VCaP (cell line): ENCODE results near the gene ADGRA3.

Experiments
- H3K27ac ChIP-seq: fragments of 450-650 bp; 2 replicates; pipeline ENCODE4 v1.5.1; 2017
- TF ChIP-seq, protein P1 (sequence below): fragments of 450-650 bp; conservative IDR thresholded peaks from 2 replicates; pipeline ENCODE4 v1.5.1; 2017; ENCODE audit warnings: mild to moderate bottlenecking, moderate library complexity

The ADGRA3 gene

GRCh38 chr4:22500831-22501714 lies 14.8 kb downstream of the ADGRA3 start:
- peak overlapping the region; percentile 68; the same call in 1 of the 2 replicates for H3K27ac ChIP-seq
- TF ChIP-seq, protein P1, sequence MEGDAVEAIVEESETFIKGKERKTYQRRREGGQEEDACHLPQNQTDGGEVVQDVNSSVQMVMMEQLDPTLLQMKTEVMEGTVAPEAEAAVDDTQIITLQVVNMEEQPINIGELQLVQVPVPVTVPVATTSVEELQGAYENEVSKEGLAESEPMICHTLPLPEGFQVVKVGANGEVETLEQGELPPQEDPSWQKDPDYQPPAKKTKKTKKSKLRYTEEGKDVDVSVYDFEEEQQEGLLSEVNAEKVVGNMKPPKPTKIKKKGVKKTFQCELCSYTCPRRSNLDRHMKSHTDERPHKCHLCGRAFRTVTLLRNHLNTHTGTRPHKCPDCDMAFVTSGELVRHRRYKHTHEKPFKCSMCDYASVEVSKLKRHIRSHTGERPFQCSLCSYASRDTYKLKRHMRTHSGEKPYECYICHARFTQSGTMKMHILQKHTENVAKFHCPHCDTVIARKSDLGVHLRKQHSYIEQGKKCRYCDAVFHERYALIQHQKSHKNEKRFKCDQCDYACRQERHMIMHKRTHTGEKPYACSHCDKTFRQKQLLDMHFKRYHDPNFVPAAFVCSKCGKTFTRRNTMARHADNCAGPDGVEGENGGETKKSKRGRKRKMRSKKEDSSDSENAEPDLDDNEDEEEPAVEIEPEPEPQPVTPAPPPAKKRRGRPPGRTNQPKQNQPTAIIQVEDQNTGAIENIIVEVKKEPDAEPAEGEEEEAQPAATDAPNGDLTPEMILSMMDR: no peak

DNA sequence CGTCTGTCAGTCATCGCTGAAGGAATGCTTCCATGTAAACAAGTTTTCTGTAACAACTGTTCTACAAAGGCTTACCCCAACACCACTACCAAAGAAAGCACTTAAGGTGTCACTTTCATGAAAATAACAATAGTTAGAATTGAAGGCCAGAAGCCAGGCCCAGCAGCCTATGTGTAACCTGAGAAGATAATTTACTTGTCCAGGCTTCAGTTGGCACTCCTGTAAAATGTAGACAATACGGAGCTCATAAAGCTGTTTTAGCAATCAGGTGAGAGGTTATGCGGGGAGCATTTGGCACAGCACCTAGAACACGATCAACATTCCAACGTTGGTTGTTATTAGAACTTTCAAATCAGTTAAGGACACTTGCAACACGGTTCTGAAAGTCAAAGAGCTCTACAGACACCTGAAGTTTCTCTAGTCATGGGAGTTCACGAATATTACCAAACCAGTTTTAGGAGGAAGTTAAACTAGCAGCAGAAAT lies 15.7 kb downstream of the ADGRA3 start:
- H3K27ac ChIP-seq: peak overlapping the region; percentile 68; the same call in 1 of the 2 replicates
- TF ChIP-seq, protein P1: no peak

GRCh38 chr4:22498866-22499265 lies 17.0 kb downstream of the ADGRA3 start:
- TF ChIP-seq, protein P1: no peak
- H3K27ac ChIP-seq: peak overlapping the region; percentile 68; the same call in 1 of the 2 replicates

DNA sequence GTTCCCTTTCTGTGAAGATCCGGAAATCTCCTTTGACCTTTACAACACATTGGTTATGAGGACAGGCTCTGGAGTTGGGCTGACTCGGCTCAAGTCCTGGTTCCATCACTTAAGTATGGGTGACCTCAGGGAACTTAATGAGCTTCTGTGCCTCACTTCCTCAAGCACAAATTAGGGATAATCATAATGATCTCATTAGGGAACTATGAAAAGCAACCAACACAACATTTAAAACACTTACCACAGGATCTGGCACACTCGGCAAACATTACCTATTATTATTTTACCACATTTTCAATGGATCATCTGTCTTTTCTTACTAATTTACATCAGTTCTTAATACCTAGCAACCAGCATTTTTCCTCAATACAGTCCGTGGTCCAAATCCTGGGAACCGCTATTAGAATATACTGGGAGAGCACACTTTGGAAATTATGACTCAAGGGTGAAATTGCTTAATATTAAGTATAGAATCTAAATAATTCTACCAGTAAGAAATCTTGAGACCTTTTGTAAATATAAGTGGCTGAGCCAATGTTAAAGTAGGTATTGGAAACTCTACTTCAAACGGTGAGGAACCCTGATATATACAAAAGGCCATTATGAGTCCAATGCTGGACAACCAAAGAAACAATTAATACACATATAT lies 19.6 kb downstream of the ADGRA3 start:
- TF ChIP-seq, protein P1: no peak
- H3K27ac ChIP-seq: no peak overlapping the region

- no peak overlapping the region for H3K27ac ChIP-seq
- TF ChIP-seq, protein P1: no peak
Observed at GRCh38 chr4:22493523-22493922, 22.3 kb downstream of the ADGRA3 start.

GRCh38 chr4:22492987-22493386 lies 22.9 kb downstream of the ADGRA3 start:
- TF ChIP-seq, protein P1: no peak
- H3K27ac ChIP-seq: no peak overlapping the region

DNA sequence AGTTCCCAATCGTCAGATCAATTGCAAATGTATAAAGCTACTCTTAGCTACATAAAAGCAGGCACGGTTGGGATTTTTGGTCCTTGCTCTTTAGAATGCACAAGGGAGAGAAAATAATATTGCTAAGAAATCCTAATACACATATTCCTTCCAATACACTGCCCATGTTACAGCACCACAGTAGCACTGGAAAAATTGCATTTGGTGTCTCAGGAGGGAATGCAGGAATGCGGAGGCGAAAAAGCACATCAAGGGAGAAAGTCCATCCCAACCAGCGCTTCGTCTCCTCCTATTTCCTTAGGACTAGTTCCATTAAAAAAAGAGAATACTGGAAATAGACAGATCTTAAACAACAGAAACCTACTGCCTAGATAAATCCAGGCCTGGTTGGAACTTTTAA lies 23.9 kb downstream of the ADGRA3 start:
- H3K27ac ChIP-seq: peak overlapping the region; percentile 68; the same call in 1 of the 2 replicates
- TF ChIP-seq, protein P1: no peak
